Ovary (tissue), 10 donors: ENCODE measurements around the gene ISCU. TPM values are rescaled to one million over a fixed set of nuclear protein-coding genes. Genes with fewer than 3 reads are reported as not detected.

Source experiments
- DNase-seq, 5 donors: peaks; one replicate each; pipeline ENCODE4 v3.0.0-alpha.2; 2019 to 2020
- H3K27ac ChIP-seq, 2 donors: fragments of 200-600 bp; one replicate each; pipeline versions ENCODE4 v1.5.1 to v1.8.0; 2019 to 2022
- H3K27me3 ChIP-seq: fragments of 200-600 bp; one replicate; pipeline ENCODE4 v1.8.0; 2022
- H3K36me3 ChIP-seq: fragments of 200-600 bp; sonication (generic); one replicate; pipeline ENCODE4 v1.5.1; 2019
- H3K4me1 ChIP-seq: one replicate; pipeline ENCODE4 v1.8.1; 2013; ENCODE audit warnings: mild to moderate bottlenecking, moderate library complexity; ENCODE audit not compliant: insufficient read depth
- H3K4me3 ChIP-seq: fragments of 200-600 bp; sonication (generic); one replicate; pipeline ENCODE4 v1.5.1; 2017
- H3K9me3 ChIP-seq, 2 donors: fragments of 200-600 bp in 1 of 2; sonication (generic) in 1 of 2; one replicate each; pipeline versions ENCODE4 v1.5.1 to v1.8.1; 2013 to 2019; ENCODE audit warnings: mild to moderate bottlenecking in 1 of 2, moderate library complexity in 1 of 2
- CTCF ChIP-seq, 3 donors: fragments of 450-650 bp in 2 of 3; fragments of 200-600 bp in 1 of 3; IDR thresholded peaks; one replicate each; pipeline versions ENCODE4 v1.5.1 to v1.8.0; 2016 to 2022; ENCODE audit warnings: antibody characterized with exemption in 3 of 3, mild to moderate bottlenecking in 1 of 3
- EP300 ChIP-seq: sonication (generic); formaldehyde crosslinking; IDR thresholded peaks from one replicate; pipeline ENCODE4 v1.6.1; 2017; ENCODE audit warnings: antibody characterized with exemption
- POLR2A ChIP-seq: fragments of 450-650 bp; IDR thresholded peaks from one replicate; pipeline ENCODE4 v1.6.1; 2017; ENCODE audit warnings: antibody characterized with exemption, mild to moderate bottlenecking, moderate library complexity
- WGBS, 3 donors: extraction: QIAGEN DNeasy Blood & Tissue Kit in 1 of 3; methylation state at CpG; one replicate each; pipeline versions ENCODE4 v1.1.5 to v1.1.7; 2013 to 2017; 5-methylcytosine and 5-hydroxymethylcytosine counted together
- intact Hi-C, 4 donors: fragments of 100-400 bp; cut with DNase I; formaldehyde crosslinking; loops; one replicate each; pipeline versions ENCODE4 v1.11.0 to v1.15.1; 2022 to 2023
- long read RNA-seq, 3 donors: library from polyadenylated mRNA in 2 of 3; unstranded in 2 of 3; transcript quantifications; one replicate each; pipeline ENCODE4 v2.0.0 and lab custom pipeline, GENCODE V29; 2021 to 2026
- polyA plus RNA-seq, 2 donors: library from polyadenylated mRNA; stranded (reverse); fragments of 200-250 nt in 1 of 2; fragments of 350-450 nt in 1 of 2; fragmentation: Illumina TruSeq in 1 of 2; extraction: RNeasy Lipid Tissue Mini Kit (QIAGEN cat#74804) in 1 of 2; gene quantifications; one replicate each; pipeline ENCODE4 v1.2.3, GENCODE V29; 2013 to 2014
- total RNA-seq, 7 donors: library from RNA; depleted of rRNA in 2 of 7; stranded (reverse); fragments of >200 nt in 2 of 7; fragmentation: NEBNext Ultra II Directional in 3 of 7; extraction: Animal tissue kit (Norgen Biotek cat#: 25700) in 3 of 7; gene quantifications; one replicate each; pipeline versions ENCODE4 v1.1.0 to v1.2.4, GENCODE V29; 2016 to 2023
- donor health status: DM: no; HTN: no; CAD: no; lungs with moderate emphysema.
- donor health status: DM: no; HTN: no; CAD: no.
- donor health status: Bipolar disorder and iron deficiency.
- donor health status: DM: yes; HTN: yes; CAD: no.
- donor health status: DM: no; HTN: no; CAD: no.
- donor health status: DM: yes; HTN: yes; CAD: no.

Gene ISCU
- 100 to 1,000 TPM; 110 to 238 (median 156) TPM for total RNA-seq
- 100 to 1,000 TPM; 207 to 298 TPM for polyA plus RNA-seq
- long read RNA-seq, donor 1, transcript ISCU-201 (5 exons, 994 nt): major isoform, 156 of 187 reads
- long read RNA-seq, donor 1, partial matches to known transcripts: 19 of 187 reads
- long read RNA-seq, donor 1, other reads (novel, unspliced or antisense): 7 of 187 reads
- long read RNA-seq, donor 2, transcript ISCU-201 (5 exons, 994 nt): major isoform, 80 of 97 reads
- long read RNA-seq, donor 2, partial matches to known transcripts: 13 of 97 reads
- long read RNA-seq, donor 2, other reads (novel, unspliced or antisense): 0 of 97 reads
- long read RNA-seq, donor 3, transcript ISCU-201 (5 exons, 994 nt): major isoform, 140 of 167 reads
- long read RNA-seq, donor 3, partial matches to known transcripts: 16 of 167 reads
- long read RNA-seq, donor 3, other reads (novel, unspliced or antisense): 7 of 167 reads

GRCh38 chr12:108562348-108563135, at the start of gene ISCU:
ISCU (plus strand) TSS chr12:108562596; CDS start chr12:108562623, 27 bp downstream.
- Histone ChIP-seq H3K27me3 (no peaks in the 10 kb centered on the region), H3K9me3 (no peaks in the 10 kb centered on the region), H3K4me3 (peak within 1 kb of the TSS; percentile 96), H3K36me3 (no peaks in the 10 kb centered on the region), H3K4me1 (peaks cover 12% of the 10 kb centered on the region), H3K27ac (peak within 1 kb of the TSS; percentile 78 to 88)
- peak; percentile 98 to 100 (median 99) for DNase-seq
- peak; percentile 92 for TF ChIP-seq POLR2A
- no peak for TF ChIP-seq EP300
- 0% methylated on average over 65 to 72 of the region's 72 CpGs for WGBS, 3 donors
- intact Hi-C loops: loop anchor here in 3 of 4 donors (2.0 to 10.0 kb wide), 7 partner anchors 55 to 535 kb away; partner anchors contain the start of genes UNG (in 2 of the 3) and ALKBH2 (in 1 of the 3)

GRCh38 chr12:108514468-108514972, 47.9 kb upstream of the ISCU start:
- Histone ChIP-seq H3K4me3 (peak overlapping the region; percentile 26), H3K27ac (no peak overlapping the region), H3K27me3 (no peaks in the 10 kb centered on the region), H3K9me3 (no peaks in the 10 kb centered on the region), H3K4me1 (no peaks in the 10 kb centered on the region), H3K36me3 (no peaks in the 10 kb centered on the region)
- 23 to 26% (median 25%) methylated on average over 19 of the region's 19 CpGs for WGBS, 3 donors
- no peak for DNase-seq
- intact Hi-C loops: loop anchor here in 2 of 4 donors (10.0 kb wide), 3 partner anchors 750 to 840 kb away; partner anchors contain the start of genes PRDM4 (in 1 of the 2) and PWP1 (in 1 of the 2)
- TF ChIP-seq POLR2A: no peak
- TF ChIP-seq EP300: no peak
- TF ChIP-seq CTCF (IDR thresholded peaks at IDR 0.05): no peak

DNA sequence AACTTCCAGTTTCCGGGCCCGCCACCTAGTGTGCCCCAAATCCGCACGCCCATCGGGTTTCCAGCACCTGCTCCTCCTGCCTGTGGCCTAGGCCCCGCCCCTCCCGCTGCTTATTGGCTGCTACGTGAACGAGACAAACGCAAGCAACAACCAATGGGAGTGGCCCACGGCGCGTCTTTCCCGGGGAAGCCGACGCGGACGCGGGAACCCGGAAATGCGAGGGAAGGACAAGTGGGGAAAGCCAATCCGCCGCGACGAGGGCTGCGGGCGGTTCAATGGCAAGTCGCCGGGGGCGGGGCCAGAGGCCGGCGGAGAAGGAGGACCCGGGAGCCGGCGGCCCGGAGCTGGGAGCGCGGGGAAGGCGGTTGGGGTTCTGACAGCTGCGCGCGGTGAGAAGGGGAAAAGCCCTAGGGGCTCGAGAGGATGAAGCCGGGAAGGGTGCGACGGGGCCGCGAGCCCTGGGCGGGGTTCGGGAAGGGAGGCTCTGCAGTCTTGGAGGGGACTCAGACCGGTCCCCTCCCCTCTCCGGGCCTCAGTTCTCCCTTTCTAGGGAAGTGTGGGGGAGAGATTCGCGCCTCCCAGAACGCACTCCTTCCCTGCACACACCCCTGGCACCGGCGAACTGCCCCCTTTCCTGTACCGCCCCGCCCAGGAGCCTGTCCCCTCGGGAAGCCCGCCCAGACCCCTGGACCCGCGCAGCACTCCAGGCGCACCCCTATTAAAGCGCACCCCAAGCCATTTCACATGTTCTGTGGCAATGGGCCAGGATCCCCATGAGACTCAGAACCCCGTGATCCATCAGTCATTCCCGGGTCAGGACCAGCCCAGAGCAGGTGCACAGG, 47.2 kb upstream of the ISCU start, which contains the start of gene FICD:
FICD (plus strand) TSS at position 305 of the 842 bp plus-strand sequence. CDS start 1,696 bp downstream, outside the sequence.
- Histone ChIP-seq H3K4me3 (peak within 1 kb of the TSS; percentile 92), H3K27me3 (no peaks in the 10 kb centered on the region), H3K4me1 (no peaks in the 10 kb centered on the region), H3K9me3 (no peaks in the 10 kb centered on the region), H3K27ac (no peak within 1 kb of the TSS), H3K36me3 (no peaks in the 10 kb centered on the region)
- peak; percentile 99 to 100 (median 99) for DNase-seq
- intact Hi-C loops: loop anchor here in 2 of 4 donors (10.0 kb wide), 3 partner anchors 750 to 840 kb away; partner anchors contain the start of genes PRDM4 (in 1 of the 2) and PWP1 (in 1 of the 2)
- TF ChIP-seq EP300: no peak
- TF ChIP-seq POLR2A: no peak
- TF ChIP-seq CTCF (IDR thresholded peaks at IDR 0.05): no peak
- WGBS, 3 donors: 0% methylated on average over 67 of the region's 67 CpGs

- Histone ChIP-seq H3K4me3 (peak overlapping the region; percentile 92), H3K4me1 (no peaks in the 10 kb centered on the region), H3K27ac (no peak overlapping the region), H3K36me3 (no peaks in the 10 kb centered on the region), H3K9me3 (no peaks in the 10 kb centered on the region), H3K27me3 (no peaks in the 10 kb centered on the region)
- DNase-seq: no peak
- 50 to 61% (median 60%) methylated on average over 5 of the region's 5 CpGs for WGBS, 3 donors
- intact Hi-C loops: loop anchor here in 2 of 4 donors (10.0 kb wide), 3 partner anchors 751 to 841 kb away; partner anchors contain the start of genes PRDM4 (in 1 of the 2) and PWP1 (in 1 of the 2)
- TF ChIP-seq POLR2A (no peak), CTCF (IDR thresholded peaks at IDR 0.05) (no peak), EP300 (no peak)
These were observed 46.5 kb upstream of the ISCU start for GRCh38 chr12:108515916-108516315.
